GM13977 (cell line): ENCODE data around the gene XRCC5.

Source experiments
- DNase-seq: peaks from one replicate; pipeline ENCODE4 v3.0.0; 2012; ENCODE audit warnings: low spot score
- CTCF ChIP-seq: IDR thresholded peaks from 2 replicates; pipeline ENCODE4 v1.5.1; 2012; ENCODE audit warnings: mild to moderate bottlenecking, control low read depth; ENCODE audit not compliant: insufficient read depth; ENCODE audit errors: extremely low read depth, missing control alignments
- in situ Hi-C: fragments of 300-500 bp; cut with MboI; formaldehyde crosslinking; loops from one replicate; pipeline ENCODE4 v1.12.0; 2022; ENCODE audit warnings: low sequenced_read_pairs, low pct_unique_long_range_greater_than_20kb, mixed read lengths, inconsistent platforms; ENCODE audit not compliant: unreplicated experiment

Gene XRCC5

GRCh38 chr2:216234106-216234505, 125.0 kb downstream of the XRCC5 start:
- in situ Hi-C loops, result no loop called here
- TF ChIP-seq CTCF, result no peak
- DNase-seq, result no peak

- no peak for DNase-seq
- TF ChIP-seq CTCF, result no peak
- in situ Hi-C loops, result no loop called here
These were observed 126.3 kb downstream of the XRCC5 start for GRCh38 chr2:216235462-216235861.

GRCh38 chr2:216235896-216236295, 126.7 kb downstream of the XRCC5 start:
- no peak for TF ChIP-seq CTCF
- DNase-seq, result no peak
- in situ Hi-C loops, result no loop called here

GRCh38 chr2:216236486-216236885, 127.3 kb downstream of the XRCC5 start:
- no peak for DNase-seq
- TF ChIP-seq CTCF, result no peak
- in situ Hi-C loops, result no loop called here

- no peak for TF ChIP-seq CTCF
- DNase-seq, result no peak
- in situ Hi-C loops, result no loop called here
These were observed 133.2 kb downstream of the XRCC5 start for GRCh38 chr2:216242365-216242764.

GRCh38 chr2:216243026-216243425, 133.9 kb downstream of the XRCC5 start:
- no peak for DNase-seq
- in situ Hi-C loops, result no loop called here
- TF ChIP-seq CTCF, result no peak

GRCh38 chr2:216245391-216245975, 136.3 kb downstream of the XRCC5 start:
- no peak for DNase-seq
- in situ Hi-C loops, result no loop called here
- no peak for TF ChIP-seq CTCF
